ENCODE data around the gene PCDH18.

PCDH18 gene

DNA sequence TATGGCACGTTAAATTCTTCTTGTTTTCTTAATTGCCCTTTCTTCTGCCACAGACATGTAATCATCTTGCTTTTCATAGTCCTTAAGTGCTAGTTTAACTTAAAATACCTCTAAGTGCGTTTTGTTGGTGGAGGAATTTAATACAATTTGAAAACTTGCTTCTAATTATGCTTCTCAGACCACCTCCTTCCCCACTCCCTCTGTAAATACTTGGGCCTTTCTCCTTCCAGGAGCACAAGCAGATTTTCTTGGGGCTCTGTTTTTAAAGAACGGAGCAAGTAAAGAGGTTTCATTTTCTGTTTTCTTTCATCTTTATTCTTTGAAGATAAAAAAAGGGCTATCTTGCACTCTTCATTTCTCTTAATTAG is 559 bp upstream of the PCDH18 start:
- DNase-seq (ENCODE audit: low read depth) = no peak
- peak overlapping the region; percentile 84 for H3K4me3 ChIP-seq (ENCODE audit: control insufficient read depth, low read depth, low read length)
- TF ChIP-seq, protein P1, sequence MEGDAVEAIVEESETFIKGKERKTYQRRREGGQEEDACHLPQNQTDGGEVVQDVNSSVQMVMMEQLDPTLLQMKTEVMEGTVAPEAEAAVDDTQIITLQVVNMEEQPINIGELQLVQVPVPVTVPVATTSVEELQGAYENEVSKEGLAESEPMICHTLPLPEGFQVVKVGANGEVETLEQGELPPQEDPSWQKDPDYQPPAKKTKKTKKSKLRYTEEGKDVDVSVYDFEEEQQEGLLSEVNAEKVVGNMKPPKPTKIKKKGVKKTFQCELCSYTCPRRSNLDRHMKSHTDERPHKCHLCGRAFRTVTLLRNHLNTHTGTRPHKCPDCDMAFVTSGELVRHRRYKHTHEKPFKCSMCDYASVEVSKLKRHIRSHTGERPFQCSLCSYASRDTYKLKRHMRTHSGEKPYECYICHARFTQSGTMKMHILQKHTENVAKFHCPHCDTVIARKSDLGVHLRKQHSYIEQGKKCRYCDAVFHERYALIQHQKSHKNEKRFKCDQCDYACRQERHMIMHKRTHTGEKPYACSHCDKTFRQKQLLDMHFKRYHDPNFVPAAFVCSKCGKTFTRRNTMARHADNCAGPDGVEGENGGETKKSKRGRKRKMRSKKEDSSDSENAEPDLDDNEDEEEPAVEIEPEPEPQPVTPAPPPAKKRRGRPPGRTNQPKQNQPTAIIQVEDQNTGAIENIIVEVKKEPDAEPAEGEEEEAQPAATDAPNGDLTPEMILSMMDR (conservative IDR thresholded peaks at IDR 0.05; ENCODE audit: control insufficient read depth, insufficient read depth, low read depth, low read length) = no peak

GRCh38 chr4:137531168-137531985 is 917 bp downstream of the PCDH18 start:
- peak; percentile 78 for DNase-seq (ENCODE audit: low read depth)
- peak overlapping the region; percentile 84 for H3K4me3 ChIP-seq (ENCODE audit: control insufficient read depth, low read depth, low read length)
- TF ChIP-seq, protein P1 (conservative IDR thresholded peaks at IDR 0.05; ENCODE audit: control insufficient read depth, insufficient read depth, low read depth, low read length) = peak; percentile 58

DNA sequence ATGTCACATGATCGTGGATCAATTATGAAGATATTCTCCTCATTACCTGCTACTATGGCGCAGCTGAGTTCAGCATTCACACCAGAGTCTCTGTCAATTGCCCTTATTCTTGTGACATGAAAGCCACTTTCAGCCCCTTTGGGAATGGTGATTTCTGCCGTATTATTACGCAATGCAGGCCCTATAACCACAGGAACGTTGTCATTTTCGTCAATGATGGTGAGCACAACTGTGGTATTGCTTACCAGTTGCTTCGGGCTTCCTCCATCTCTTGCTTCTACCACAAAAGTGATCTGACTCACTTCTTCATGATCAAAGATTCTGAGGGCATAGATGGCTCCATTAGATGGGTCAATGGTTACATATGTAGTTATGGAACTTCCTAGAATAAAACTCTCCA is 2.1 kb downstream of the PCDH18 start:
- peak; percentile 91 for DNase-seq (ENCODE audit: low read depth)
- H3K4me3 ChIP-seq (ENCODE audit: control insufficient read depth, low read depth, low read length) = peak overlapping the region; percentile 84
- TF ChIP-seq, protein P1 (conservative IDR thresholded peaks at IDR 0.05; ENCODE audit: control insufficient read depth, insufficient read depth, low read depth, low read length) = no peak

GRCh38 chr4:137529432-137529831 is 2.9 kb downstream of the PCDH18 start:
- TF ChIP-seq, protein P1 (conservative IDR thresholded peaks at IDR 0.05; ENCODE audit: control insufficient read depth, insufficient read depth, low read depth, low read length) = no peak
- peak overlapping the region; percentile 84 for H3K4me3 ChIP-seq (ENCODE audit: control insufficient read depth, low read depth, low read length)
- no peak for DNase-seq (ENCODE audit: low read depth)

GRCh38 chr4:137528673-137529072 is 3.6 kb downstream of the PCDH18 start:
- TF ChIP-seq, protein P1 (conservative IDR thresholded peaks at IDR 0.05; ENCODE audit: control insufficient read depth, insufficient read depth, low read depth, low read length) = no peak
- no peak for DNase-seq (ENCODE audit: low read depth)
- peak overlapping the region; percentile 84 for H3K4me3 ChIP-seq (ENCODE audit: control insufficient read depth, low read depth, low read length)

DNA sequence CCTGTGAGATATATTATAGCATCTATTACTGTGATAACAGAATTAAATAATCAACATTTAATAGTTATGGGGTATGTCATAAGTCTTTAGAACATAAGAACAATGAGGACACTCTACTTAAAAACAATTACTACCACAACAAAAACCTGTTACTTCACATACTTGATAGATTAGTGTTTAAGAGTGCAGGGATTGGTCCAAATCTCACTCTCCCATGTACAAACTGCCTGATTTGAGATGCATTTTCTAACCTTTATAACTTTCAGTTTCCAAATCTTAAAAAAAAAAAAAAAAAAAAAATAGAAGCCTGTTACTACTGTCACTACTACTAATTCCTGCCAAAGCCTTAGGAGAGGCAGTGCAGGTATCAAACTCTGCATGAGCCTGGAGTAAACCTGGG is 5.6 kb downstream of the PCDH18 start:
- H3K4me3 ChIP-seq (ENCODE audit: control insufficient read depth, low read depth, low read length) = peak overlapping the region; percentile 8
- no peak for DNase-seq (ENCODE audit: low read depth)

More for the DNA sequence above, 5.6 kb downstream of the PCDH18 start:
- TF ChIP-seq, protein P1 (conservative IDR thresholded peaks at IDR 0.05; ENCODE audit: control insufficient read depth, insufficient read depth, low read depth, low read length) = no peak
